RPMI7951 (cell line): ENCODE data around the gene MCU. TPM values are rescaled to one million over a fixed set of nuclear protein-coding genes. Genes with fewer than 3 reads are reported as not detected.

ENCODE experiments used
- total RNA-seq: library from RNA; depleted of rRNA; stranded (reverse); fragments of >200 nt; shearing (Covaris generic); gene quantifications from 2 replicates; pipeline ENCODE4 v1.2.3, GENCODE V29; 2014; rRNA removed

The MCU gene
- total RNA-seq, 1 experiment from 2014 or later: 31.1 TPM

Other genes with a start within 250 kb of the MCU start
- gene MICU1, start 66.1 kb upstream of the MCU start, total RNA-seq: 38.9 and 50.6 TPM in 2 replicates
- gene OIT3, start 201.6 kb downstream of the MCU start, total RNA-seq: not detected in 2 replicates